NB4 (cell line): ENCODE measurements around the gene CLDN7.

Experiments
- DNase-seq: peaks from one replicate; pipeline ENCODE4 v3.0.0; 2010; ENCODE audit warnings: low read depth
- H3K4me3 ChIP-seq: one replicate; pipeline ENCODE4 v1.5.1; 2011; ENCODE audit warnings: mild to moderate bottlenecking, low read depth, low read length, moderate library complexity
- CTCF ChIP-seq: IDR thresholded peaks from one replicate; pipeline ENCODE4 v1.5.1; 2012; ENCODE audit warnings: low read depth, low read length
- MAX ChIP-seq: IDR thresholded peaks from 2 replicates; pipeline ENCODE4 v1.6.1; 2011; ENCODE audit warnings: low read depth, low read length
- MYC ChIP-seq: IDR thresholded peaks from 2 replicates; pipeline ENCODE4 v1.6.1; 2011; ENCODE audit warnings: low read depth, low read length
- POLR2A ChIP-seq: IDR thresholded peaks from 2 replicates; pipeline ENCODE4 v1.6.1; 2011; ENCODE audit warnings: mild to moderate bottlenecking; ENCODE audit not compliant: insufficient read length; ENCODE audit errors: extremely low read depth

Gene CLDN7

GRCh38 chr17:7216242-7217112 is 45.8 kb downstream of the CLDN7 start:
- DNase-seq: peak; percentile 14
- TF ChIP-seq MAX (no peak), MYC (no peak), POLR2A (no peak), CTCF (no peak)
- H3K4me3 ChIP-seq: peak overlapping the region; percentile 28

GRCh38 chr17:7215652-7216180 is 46.6 kb downstream of the CLDN7 start:
- TF ChIP-seq MAX (peak; percentile 43; the same call in 1 of the 2 replicates), MYC (no peak)
- H3K4me3 ChIP-seq: peak overlapping the region; percentile 50

GRCh38 chr17:7215136-7215638 is 47.1 kb downstream of the CLDN7 start:
- no peak for TF ChIP-seq POLR2A
- no peak for TF ChIP-seq CTCF
- no peak for TF ChIP-seq MAX
- TF ChIP-seq MYC: no peak
- peak overlapping the region; percentile 50 for H3K4me3 ChIP-seq
- DNase-seq: no peak

More at GRCh38 chr17:7215652-7216180, 46.6 kb downstream of the CLDN7 start:
- DNase-seq: peak; percentile 65

- TF ChIP-seq POLR2A: no peak
- peak; percentile 49 for TF ChIP-seq CTCF
- peak; percentile 73 for TF ChIP-seq MYC
- TF ChIP-seq MAX: peak; percentile 57
- peak; percentile 96 for DNase-seq
- H3K4me3 ChIP-seq: peak overlapping the region; percentile 50
Measured at GRCh38 chr17:7214300-7215135, 47.8 kb downstream of the CLDN7 start.

GRCh38 chr17:7213895-7214299 is 48.4 kb downstream of the CLDN7 start:
- peak; percentile 78 for DNase-seq
- peak; percentile 50 for TF ChIP-seq CTCF
- no peak for TF ChIP-seq MYC
- no peak overlapping the region for H3K4me3 ChIP-seq
